ENCODE results near the gene DNAJC18.
"Not testable (repeated sequence)": the region's sequence is repeated elsewhere in the genome, so short reads cannot be mapped to it uniquely, and the experiment has no call there.

- not testable (repeated sequence) for TF ChIP-seq CTCF, POLR2AphosphoS5 (IDR thresholded peaks at IDR 0.05)
Observed at GRCh38 chr5:139479729-139480128, 40.4 kb upstream of the DNAJC18 start.
